ENCODE results near the gene NCAPH2.
A peak's percentile ranks its signal among the peaks of the same experiment; 100 is the strongest.

The NCAPH2 gene

GRCh38 chr22:50550395-50550794 lies 42.4 kb downstream of the NCAPH2 start:
- no peak for DNase-seq

- no peak for DNase-seq
These were observed 43.2 kb downstream of the NCAPH2 start for GRCh38 chr22:50551160-50551752.

GRCh38 chr22:50553310-50553709 lies 45.3 kb downstream of the NCAPH2 start:
- no peak for DNase-seq

- DNase-seq, result no peak
These were observed 48.7 kb downstream of the NCAPH2 start for GRCh38 chr22:50556703-50557102.

GRCh38 chr22:50560034-50560433 lies 52.0 kb downstream of the NCAPH2 start:
- DNase-seq, result no peak

GRCh38 chr22:50561401-50562358 lies 53.7 kb downstream of the NCAPH2 start:
- DNase-seq, result no peak

GRCh38 chr22:50562523-50563412 lies 54.7 kb downstream of the NCAPH2 start, which contains the start of gene SYCE3:
SYCE3 (minus strand) TSS chr22:50562919; CDS start chr22:50556405, 6,514 bp downstream.
- peak; percentile 99 for DNase-seq

- DNase-seq, result no peak
These were observed 55.6 kb downstream of the NCAPH2 start for GRCh38 chr22:50563413-50564160.

- DNase-seq, result no peak
These were observed 56.3 kb downstream of the NCAPH2 start for GRCh38 chr22:50564289-50564688.

GRCh38 chr22:50567721-50568252 lies 59.8 kb downstream of the NCAPH2 start:
- no peak for DNase-seq

- no peak for DNase-seq
These were observed 60.6 kb downstream of the NCAPH2 start for GRCh38 chr22:50568626-50569025.

GRCh38 chr22:50569041-50569459 lies 61.0 kb downstream of the NCAPH2 start:
- DNase-seq, result no peak

GRCh38 chr22:50569896-50570535 lies 62.0 kb downstream of the NCAPH2 start:
- DNase-seq, result no peak

- DNase-seq, result no peak
These were observed 62.8 kb downstream of the NCAPH2 start for GRCh38 chr22:50570861-50571260.

GRCh38 chr22:50571264-50572175 lies 63.5 kb downstream of the NCAPH2 start:
- no peak for DNase-seq

GRCh38 chr22:50572965-50573364 lies 64.9 kb downstream of the NCAPH2 start:
- DNase-seq, result no peak

- no peak for DNase-seq
These were observed 65.7 kb downstream of the NCAPH2 start for GRCh38 chr22:50573491-50574382.

- DNase-seq, result no peak
These were observed 66.3 kb downstream of the NCAPH2 start for GRCh38 chr22:50574383-50574755.

Data from activated CD4-positive, alpha-beta T cell treated with anti-CD3 and anti-CD28 coated beads, Interleukin-2, amount 50 U/mL, for 48 hours (primary cell).